Stimulated activated CD4-positive, alpha-beta T cell treated with anti-CD3 and anti-CD28 coated beads, Interleukin-15, amount 100 ng/mL, for 24 hours (primary cell): ENCODE measurements around the gene HTR4.
"Not testable (repeated sequence)": the region's sequence is repeated elsewhere in the genome, so short reads cannot be mapped to it uniquely, and the experiment has no call there.

Experiments used
- DNase-seq: peaks from one replicate; pipeline ENCODE4 v3.0.0-alpha.2; 2020

The HTR4 gene

DNA sequence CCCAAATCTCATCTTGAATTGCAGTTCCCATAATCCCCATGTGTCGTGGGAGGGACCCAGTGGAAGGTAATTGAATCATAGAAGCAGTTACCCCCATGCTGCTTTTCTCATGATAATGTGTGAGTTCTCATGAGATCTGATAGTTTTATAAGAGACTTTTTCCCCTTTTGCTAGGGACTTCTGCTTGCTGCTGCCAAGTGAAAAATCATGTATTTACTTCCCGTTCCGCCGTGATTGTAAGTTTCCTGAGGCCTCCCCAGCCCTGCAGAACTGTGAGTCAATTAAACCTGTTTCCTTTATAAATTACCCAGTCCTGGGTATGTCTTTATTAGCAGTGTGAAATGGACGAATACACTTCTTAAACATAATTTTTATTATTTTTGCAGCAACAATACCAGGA lies 185.6 kb downstream of the HTR4 start:
- DNase-seq, result not testable (repeated sequence)

DNA sequence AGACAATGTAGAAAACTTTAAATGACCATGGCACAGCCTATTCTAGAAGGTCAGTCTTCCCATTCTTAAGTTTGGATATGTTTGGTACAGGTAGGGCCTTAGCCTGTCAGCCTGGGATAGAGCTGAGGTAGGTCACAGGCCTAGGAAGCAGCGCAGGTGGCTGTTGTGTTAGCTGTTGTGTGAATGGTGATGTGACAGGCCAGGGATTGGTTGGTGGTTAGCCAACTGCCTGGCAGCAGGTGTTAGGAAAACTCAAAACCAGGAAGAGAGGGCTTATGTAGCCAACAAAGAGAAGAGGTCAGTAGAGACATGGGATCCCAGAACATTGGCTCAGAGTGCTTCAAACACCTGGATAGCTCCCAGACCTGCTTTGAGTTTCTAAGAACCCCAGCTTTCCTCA lies 186.4 kb downstream of the HTR4 start:
- DNase-seq, result no peak

DNA sequence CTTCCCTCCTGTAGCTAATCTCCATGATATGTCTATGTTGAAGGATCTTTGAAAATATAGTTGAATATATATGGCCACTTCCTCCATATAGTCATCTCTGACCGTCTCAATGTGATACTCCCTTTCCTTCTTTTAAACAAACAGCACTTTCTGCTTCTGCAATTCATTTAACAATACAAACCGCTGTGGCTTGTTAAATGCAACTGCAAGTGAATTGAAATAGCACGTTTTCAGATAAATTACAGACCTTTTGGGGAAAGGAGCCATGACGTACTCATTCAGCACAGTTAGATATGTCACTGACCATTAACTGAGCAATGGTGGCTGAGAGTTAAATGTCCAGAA lies 188.1 kb downstream of the HTR4 start:
- DNase-seq, result no peak

DNA sequence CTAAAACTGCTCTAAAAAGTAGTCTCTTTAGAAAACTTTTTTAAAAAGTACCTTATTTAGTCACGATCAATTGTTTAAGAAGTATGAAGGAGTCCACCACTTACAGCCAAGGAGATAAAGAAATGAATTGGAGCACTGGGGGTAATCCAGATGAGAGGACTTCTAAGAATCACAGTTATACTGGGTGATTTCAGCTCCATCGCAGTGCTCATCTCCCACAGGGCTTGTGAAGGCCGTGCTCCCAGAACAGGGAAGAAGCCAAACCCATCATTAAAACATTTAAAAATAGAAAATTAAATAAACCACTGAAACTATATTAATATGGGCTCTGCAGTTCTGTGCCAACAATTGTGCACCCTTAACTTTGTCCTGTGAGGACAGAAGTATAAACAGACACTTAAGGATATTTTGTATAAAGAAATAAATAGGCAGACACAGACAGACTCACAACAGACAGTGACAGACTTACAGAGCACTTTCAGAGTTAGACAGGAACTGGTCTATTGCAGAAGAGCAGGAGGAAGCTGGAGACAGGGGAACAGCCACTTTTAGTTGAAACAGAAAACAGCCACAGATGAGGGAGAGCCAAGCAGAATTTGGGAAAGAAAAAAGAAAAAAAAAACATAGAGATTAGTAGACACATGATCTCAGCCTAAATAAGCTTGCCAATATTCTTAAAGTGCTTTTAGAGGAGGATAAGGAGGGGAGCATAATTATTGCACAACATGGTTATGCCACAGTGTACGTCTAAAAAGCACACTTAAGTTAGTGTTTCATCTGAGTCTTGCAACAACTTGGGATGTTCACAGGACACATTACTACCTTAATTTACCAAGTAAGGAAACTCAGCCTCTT lies 188.7 kb downstream of the HTR4 start:
- no peak for DNase-seq

DNA sequence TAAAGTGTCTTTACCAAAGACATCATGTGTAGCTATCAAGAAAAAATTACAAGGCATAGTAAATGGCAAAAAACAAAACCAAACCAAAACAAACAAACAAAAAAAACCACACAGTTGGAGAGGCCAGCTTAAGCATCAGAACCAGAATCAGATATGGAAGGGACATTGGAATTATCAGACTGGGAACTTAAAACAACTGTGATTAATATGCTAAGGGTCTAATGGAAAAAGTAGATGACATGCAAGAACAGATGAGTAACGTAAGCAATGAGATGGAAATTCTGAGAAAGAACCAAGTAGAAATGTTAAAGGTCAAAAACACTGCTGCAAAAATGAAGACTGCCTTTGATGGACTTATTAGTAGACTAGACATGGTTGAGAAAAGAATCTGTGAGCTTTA lies 194.7 kb downstream of the HTR4 start:
- no peak for DNase-seq

DNA sequence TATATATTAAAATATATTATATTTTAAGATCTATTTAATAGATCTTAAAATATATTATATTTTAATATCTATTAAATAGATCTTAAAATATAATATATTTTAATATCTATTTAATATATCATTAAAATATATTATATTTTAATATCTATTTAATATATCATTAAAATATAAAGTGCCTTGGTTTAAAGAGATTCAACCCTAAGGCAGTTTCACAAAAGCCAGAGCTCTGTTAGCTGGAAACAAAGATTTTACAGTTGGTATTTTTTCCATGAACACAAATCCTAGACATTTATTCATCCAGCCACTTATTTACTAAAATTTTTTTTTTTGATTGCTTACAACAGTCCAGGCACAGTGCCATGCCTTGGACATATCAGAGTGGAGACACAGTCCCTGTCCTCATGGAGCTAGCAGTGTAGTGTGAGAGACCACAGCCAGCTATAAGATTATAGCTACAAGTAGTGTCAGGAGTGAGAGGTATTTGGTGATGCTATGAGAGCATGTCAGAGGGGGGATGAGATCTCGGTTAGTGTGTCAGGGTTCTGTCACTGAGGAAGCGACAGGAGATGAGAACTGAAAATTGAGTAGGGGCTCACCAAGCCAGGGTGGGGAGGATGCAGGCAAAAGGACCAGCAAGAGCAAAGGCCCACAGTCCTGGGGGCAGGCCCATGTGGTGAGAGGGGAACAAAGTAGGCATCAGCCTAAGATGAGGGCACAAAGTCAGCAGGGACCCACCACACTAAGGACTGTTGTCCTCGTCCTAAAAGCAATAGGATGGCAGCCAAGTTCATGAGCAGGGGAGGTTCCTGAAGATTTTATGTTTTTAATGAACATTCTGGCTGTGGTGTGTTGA lies 196.1 kb downstream of the HTR4 start:
- no peak for DNase-seq

DNA sequence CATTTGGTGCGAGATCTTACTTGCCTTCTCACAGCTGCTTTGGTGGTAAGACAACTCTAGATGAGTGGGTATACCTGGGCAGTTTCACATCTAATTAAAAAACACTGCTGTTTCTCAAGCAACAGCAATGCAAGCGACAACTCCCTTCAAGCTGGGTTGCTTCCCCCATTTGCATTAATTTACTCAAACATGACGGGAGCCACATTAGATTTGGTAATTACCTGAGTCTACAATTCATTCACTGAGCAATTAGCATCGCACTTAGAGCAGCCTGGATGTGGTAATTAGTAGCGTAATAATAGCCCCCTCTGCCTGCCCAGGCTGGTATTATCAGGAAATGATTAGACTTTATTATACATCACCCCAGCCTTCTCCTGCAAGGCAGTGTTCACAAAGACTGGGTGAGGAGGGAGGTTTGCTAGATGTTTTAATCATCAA lies 197.1 kb downstream of the HTR4 start:
- DNase-seq, result peak; percentile 11

DNA sequence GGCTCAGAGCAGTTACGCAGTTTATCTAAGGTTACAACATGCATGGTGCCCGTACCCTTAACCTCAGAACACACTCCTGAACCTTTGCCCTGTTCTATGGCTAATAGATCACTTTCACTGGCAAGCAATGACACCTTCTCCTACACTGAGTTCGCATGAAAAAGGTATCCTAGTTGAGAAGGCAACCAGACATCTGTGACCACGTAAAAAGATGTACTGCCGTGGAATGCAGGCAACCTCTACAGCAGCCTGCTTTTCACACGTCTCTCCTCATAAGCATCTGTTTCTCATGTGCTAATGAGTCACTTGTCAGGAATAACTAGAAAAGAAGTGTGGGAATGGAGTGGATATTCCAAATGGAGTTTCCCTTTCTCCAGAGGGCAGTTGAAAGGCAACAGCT lies 199.1 kb downstream of the HTR4 start:
- DNase-seq, result no peak

DNA sequence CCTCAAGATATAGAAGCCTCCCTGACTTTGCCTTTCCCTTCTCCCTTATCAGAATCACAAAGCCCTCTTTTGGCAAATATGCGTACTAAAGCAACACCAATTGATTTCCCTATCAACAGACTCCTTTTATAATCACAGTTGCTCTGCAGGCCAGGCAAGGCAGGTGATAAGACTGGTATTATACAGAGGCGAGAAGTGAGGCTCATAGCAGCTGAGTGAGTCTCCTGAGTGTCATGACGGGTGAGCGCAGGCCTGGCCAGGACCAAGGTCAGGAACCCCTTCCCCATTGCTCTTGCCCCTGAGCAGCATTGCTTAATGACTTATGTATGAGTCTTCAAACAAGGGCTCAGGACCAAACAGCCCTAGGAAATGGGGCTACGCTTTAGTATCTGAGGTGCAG lies 199.8 kb downstream of the HTR4 start:
- DNase-seq, result no peak

DNA sequence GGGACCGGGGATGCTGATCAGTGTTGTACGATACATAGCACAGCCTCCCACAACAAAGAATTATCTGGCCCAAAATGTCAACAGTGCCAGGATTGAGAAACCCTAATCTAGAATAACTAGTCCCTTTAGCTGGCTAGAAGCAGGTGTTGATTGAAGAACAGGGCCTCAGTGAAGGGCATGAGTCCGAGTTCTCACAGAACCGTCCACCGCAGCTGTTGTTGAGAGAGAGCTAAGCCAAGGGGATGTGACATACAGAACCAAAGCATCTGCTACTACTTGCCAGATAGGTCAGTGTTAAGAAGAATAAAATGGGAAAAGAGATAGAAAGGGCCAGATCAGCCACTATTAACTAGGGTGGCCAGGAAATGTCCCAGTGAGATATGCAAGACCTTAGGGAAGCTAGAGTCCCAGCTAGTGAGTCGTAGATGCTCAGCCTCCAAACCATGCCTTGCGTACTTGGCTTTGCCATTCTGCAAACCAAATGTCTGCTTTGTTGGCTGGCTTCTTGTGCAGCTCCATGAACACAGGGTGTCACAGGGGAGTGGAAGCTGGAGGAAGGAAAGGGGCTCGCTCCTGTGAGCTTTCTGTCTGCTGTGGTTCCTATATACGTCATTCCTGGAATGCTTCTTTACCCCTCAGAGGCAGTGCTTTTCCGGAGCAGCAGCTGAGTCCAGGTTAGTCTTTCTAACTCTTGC lies 201.7 kb downstream of the HTR4 start:
- no peak for DNase-seq

DNA sequence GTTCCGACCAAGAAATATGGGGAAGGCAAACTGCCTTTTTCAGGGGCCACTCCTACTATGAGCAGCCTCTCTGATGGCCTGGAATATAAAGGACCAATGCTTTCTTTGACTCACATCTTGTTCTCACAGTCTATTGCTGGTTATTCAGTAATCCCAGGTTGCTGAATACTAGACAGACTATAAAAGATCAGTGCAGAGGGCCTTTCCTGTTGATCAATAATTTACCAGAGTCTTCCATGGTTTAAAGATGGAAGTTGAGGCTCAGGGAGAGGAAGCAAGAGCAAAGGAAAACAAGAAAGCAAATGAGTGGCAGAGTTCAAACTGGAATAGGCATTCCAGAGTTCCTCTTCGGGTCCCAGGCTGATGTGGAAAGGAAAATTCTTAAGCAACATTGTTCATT lies 207.7 kb downstream of the HTR4 start:
- DNase-seq, result no peak

DNA sequence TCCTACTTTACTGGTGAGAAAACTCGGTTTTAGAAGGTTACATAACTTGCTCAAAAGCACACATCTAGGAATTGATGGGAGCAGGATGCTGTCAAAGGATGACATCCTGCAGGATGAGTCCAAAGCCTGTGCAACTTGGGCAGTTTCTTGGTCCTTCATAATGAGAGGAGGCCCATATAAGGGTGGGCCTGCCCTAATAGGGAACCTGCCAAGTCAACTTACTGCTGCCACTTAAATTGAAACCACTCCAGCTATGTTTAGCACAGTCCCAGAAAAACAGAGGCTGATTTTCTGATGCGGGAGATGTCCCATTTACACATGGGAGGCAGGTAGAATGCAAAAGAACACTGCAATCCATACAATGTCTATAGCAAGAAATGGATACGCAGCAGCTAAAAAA lies 208.7 kb downstream of the HTR4 start:
- no peak for DNase-seq

DNA sequence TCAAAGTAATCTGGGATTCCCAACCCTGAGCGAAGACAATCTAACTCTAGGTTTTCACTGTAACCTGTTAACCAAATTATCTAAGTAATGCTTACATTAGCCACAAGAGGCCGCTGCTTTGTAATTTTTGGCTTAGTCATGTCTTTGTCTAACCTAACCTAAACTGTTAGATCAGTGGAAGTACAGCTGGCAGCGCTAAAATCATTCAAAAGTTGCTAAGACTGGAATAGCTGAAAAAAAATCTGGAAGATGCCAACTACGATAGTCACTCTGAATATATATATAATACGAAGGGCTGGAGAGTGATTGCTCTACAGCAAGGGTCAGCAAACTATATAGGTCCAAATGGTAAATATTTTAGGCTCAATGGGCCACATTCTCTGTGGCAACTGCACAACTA lies 210.3 kb downstream of the HTR4 start:
- DNase-seq, result peak; percentile 49

DNA sequence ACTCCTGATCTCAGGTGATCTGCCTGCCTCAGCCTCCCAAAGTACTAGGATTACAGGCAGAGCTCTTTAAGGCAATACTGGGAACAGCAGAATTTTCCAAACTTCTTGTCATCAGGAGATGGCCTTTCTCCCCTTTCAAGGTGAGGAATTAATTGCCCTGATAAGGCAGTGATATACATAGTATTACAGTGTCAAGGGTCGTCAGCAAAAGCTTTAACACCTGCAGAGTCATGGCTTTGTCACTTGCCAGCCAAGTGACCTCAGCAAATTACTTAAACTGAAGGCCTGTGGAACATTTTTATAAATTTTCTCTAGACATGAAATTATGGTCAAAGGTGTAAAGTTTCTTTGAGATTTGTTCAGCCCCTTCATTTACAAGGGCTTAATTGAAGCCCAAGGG lies 211.1 kb downstream of the HTR4 start:
- DNase-seq, result no peak

DNA sequence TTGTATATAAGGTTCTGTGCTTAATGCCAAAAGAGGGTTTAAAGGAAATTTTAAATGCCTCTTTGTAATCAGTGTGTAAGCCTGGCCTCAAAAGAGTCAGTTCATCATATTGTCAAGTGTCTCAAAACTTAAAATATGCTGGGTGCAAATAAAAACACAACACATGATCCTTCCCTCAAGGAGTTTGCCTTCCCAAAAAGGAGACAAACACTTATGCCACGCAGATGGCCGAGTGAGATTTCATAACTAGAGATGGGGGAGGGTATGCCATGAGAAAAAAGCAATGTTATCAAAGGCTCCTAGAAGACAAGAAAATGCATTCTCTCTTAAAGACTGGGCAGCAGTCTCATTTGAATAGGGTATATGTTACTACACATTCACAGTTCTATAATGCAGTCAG lies 215.4 kb downstream of the HTR4 start:
- DNase-seq, result no peak

DNA sequence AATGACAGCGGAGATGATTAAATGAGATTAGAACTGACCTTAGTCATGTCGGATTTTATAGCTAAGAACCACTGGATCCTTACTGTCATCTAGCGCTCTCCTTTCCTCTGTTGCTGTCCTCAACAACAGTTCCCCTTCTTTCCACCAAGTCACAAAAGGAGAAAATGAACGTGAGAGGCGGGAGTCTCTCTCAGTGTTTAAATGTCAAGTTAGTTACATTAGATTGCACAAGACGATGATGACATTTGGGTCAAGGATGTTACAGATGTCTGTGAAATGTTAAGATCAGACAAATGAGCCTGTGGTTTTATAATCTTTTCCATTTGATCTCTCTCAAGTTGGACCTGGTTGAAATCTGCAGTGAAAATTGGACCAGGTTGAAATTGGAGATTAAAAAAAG lies 217.1 kb downstream of the HTR4 start:
- no peak for DNase-seq

DNA sequence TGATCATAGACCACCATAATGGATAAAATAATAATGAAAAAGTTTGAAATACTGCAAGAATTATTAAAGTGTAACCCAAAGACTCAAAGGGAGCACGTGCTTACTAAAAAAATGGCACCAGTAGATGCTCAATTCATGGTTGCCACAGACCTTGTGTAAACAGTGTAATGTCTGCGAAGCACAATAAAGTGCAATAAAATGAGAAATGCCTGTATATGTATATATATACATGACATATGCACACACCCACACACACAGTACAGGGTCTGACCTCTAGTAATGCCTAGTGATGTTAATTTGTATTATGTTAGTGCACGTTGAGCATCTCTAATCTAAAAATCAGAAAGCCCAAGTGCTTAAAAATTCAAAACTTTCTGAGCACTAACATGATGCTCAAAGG lies 218.3 kb downstream of the HTR4 start:
- no peak for DNase-seq

DNA sequence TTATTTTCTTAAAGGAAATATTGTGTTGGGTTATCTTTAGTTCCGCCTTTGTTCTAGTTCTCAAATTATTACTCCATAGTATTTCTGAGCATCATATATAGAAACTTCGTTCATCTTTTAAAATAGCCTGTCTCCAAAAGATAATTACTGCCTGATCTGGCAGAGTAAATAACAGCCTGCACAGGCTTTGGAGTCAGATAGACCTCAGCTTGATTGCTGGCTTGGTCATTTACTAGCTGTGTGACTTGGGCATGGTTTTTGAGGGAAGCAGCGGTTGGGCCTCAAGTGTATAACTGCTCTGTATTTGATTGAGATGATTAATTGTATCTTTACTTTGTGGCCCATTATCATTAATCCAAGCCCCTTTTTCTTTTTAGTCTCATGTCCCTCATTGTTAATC lies 220.5 kb downstream of the HTR4 start:
- no peak for DNase-seq
